Activated naive CD8-positive, alpha-beta T cell treated with anti-CD3 and anti-CD28 coated beads, Interleukin-2, amount 50 U/mL, for 24 hours (primary cell): ENCODE data around the gene CDC37.
"Not testable (repeated sequence)": the region's sequence is repeated elsewhere in the genome, so short reads cannot be mapped to it uniquely, and the experiment has no call there.

Experiments used
- ATAC-seq: fragments of 150-1000 bp; cut with Tn5 transposase; one replicate; pipeline ENCODE4 v1.10.0; 2021
- DNase-seq: peaks from one replicate; pipeline ENCODE4 v3.0.0; 2021
- H3K27ac Mint-ChIP-seq: one replicate; pipeline ENCODE4 v1.8.0; 2021; ENCODE audit warnings: mild to moderate bottlenecking, mixed read lengths
- H3K27me3 Mint-ChIP-seq: one replicate; pipeline ENCODE4 v1.8.0; 2021; ENCODE audit warnings: mixed read lengths
- H3K36me3 Mint-ChIP-seq: one replicate; pipeline ENCODE4 v1.8.0; 2021; ENCODE audit warnings: low read depth, mixed read lengths
- H3K4me1 Mint-ChIP-seq: one replicate; pipeline ENCODE4 v1.8.0; 2021; ENCODE audit warnings: mixed read lengths
- H3K4me3 Mint-ChIP-seq: one replicate; pipeline ENCODE4 v1.8.0; 2021; ENCODE audit warnings: mild to moderate bottlenecking, moderate library complexity, mixed read lengths
- H3K9me3 Mint-ChIP-seq: one replicate; pipeline ENCODE4 v1.8.0; 2021; ENCODE audit warnings: mixed read lengths

Gene CDC37

DNA sequence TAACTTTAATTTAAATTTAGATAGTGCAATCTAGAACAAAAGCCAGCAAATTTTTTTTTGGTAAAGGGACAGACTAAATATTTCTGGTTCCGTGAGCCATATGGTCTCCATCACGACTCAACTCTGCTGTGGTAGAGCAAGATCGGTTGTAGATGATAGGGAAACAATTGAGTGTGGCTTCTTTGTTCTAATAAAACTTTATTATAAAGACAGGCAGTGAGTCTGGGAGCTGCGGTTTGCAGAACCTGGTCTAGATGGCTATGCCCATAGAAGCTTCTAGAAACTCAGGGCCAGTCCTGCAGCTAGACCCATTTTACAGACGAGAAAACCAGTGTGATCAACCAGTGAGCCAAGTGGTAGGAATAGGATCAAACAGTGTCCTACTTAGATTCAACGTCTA lies 11.2 kb downstream of the CDC37 start:
- Mint-ChIP-seq H3K9me3 (no peaks in the 10 kb centered on the region), H3K4me3 (no peak overlapping the region), H3K36me3 (peaks cover 37% of the 10 kb centered on the region), H3K4me1 (peaks cover 4% of the 10 kb centered on the region), H3K27me3 (no peaks in the 10 kb centered on the region), H3K27ac (no peak overlapping the region)
- DNase-seq (no peak), ATAC-seq (no peak)

DNA sequence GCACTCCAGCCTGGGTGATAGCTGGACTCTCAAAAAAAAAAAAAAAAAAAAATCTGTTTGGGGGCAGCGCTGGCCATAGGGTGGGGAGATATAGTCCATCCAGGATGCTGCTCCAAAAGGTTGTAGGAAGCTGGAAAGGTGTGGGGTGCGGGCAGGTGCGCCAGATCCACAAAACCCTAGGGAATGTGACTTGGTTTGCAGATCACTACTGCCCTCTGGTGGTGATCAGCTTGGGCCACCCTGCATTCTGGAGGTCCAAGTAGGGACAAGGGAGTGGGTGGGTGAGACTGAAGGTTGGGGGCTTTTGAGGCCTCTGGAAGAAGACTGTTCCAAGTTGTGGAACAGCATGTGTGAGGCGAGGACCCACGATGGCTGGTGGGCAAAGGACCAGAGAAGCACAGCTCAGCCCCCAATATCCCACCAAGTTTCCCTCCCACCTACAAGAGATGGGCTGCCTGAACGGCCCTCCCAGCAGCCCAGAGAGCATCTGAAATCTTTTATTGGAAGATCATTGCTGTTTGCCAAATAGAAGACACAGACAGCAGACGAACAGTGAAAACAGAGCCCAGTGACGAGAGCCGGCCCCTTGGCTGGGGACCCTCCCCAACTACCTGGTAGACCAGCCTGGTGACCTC lies 12.6 kb downstream of the CDC37 start:
- Mint-ChIP-seq H3K27ac (peak overlapping the region; percentile 20), H3K9me3 (no peaks in the 10 kb centered on the region), H3K4me1 (peaks cover 16% of the 10 kb centered on the region), H3K27me3 (no peaks in the 10 kb centered on the region), H3K36me3 (peaks cover 28% of the 10 kb centered on the region), H3K4me3 (no peak overlapping the region)
- DNase-seq = peak; percentile 69
- no peak for ATAC-seq

DNA sequence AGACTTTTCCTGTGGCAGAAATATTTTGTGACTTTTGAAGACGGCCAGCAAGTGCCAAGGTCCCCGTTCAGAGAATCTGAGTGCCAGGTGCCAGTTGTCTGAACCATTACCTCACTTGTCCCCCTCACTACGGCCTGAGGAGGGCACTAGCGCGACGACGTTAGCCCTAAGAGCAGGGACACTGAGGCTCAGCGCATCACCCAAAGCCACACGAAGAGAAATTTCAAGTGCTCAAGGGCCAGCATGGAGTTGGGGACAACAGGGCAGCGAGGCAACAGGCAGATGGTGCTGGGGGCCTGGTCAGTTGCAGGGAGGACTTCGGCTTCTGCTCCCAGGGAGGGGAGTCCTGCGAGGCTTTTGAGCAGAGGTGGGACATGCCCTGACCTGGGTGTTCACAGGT lies 13.5 kb downstream of the CDC37 start:
- Mint-ChIP-seq H3K36me3 (peaks cover 22% of the 10 kb centered on the region), H3K9me3 (no peaks in the 10 kb centered on the region), H3K27me3 (no peaks in the 10 kb centered on the region), H3K4me1 (peaks cover 16% of the 10 kb centered on the region), H3K27ac (no peak overlapping the region), H3K4me3 (no peak overlapping the region)
- peak; percentile 14 for ATAC-seq
- DNase-seq = peak; percentile 47

DNA sequence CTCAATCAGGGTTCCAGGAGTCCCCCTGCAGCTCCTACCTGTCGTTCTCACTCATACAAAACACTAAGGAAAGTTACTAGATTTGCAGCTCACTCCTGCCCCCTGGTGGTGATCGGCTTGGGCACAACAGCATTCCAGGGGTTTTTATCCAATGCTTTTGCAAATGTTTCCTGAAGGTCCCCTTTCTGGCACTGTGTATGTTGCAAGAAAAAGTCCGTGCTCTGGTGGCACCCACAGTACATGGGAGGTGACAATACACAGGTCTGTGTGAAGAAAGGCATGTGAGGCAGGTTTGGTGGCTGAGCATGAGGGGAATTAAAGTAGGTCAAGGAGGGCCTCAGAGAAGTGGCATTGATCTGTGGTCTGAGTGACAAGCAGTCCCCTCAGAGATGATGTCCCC lies 14.4 kb downstream of the CDC37 start:
- ATAC-seq (peak; percentile 21), DNase-seq (peak; percentile 91)
- Mint-ChIP-seq H3K27me3 (no peaks in the 10 kb centered on the region), H3K27ac (no peak overlapping the region), H3K4me3 (no peak overlapping the region), H3K36me3 (peaks cover 20% of the 10 kb centered on the region), H3K4me1 (peaks cover 16% of the 10 kb centered on the region), H3K9me3 (no peaks in the 10 kb centered on the region)

DNA sequence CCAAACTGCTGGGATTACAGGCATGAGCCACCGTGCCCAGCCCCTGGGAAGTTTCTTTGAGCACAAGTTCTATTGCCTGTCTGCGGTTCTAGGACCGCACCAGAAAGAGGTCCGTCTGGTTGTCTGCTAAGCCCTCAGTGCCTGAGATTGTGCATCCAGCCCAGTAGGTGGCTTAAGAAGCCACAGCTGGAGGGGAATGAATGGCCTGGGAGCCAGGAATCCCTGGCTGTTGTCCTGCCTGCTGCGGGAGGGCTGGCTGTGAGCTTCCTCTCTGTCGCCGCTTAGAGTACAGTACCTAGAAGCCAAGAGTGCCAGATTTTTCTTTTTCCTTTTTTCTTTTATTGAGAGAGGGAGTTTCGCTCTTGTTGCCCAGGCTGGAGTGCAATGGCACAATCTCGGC lies 18.8 kb downstream of the CDC37 start:
- ATAC-seq = no peak
- Mint-ChIP-seq H3K36me3 (peaks cover 5% of the 10 kb centered on the region), H3K4me1 (peaks cover 31% of the 10 kb centered on the region), H3K9me3 (no peaks in the 10 kb centered on the region), H3K4me3 (no peak overlapping the region), H3K27ac (no peak overlapping the region), H3K27me3 (peaks cover 4% of the 10 kb centered on the region)
- no peak for DNase-seq

DNA sequence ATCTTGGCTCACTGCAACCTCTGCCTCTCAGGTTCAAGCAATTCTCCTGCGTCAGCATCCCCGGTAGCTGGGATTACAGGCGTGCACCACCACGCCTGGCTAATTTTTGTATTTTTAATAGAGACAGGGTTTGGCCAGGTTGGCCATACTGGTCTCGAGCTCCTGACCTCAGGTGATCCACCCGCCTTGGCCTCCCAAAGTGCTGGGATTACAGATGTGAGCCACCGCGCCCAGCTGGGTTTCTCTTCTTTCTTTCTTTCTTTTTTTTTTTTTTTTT lies 20.2 kb downstream of the CDC37 start:
- not testable (repeated sequence) for H3K27me3 Mint-ChIP-seq, H3K9me3 Mint-ChIP-seq, ATAC-seq, H3K4me3 Mint-ChIP-seq, H3K27ac Mint-ChIP-seq, H3K36me3 Mint-ChIP-seq, DNase-seq
- H3K4me1 Mint-ChIP-seq = peaks cover 36% of the 10 kb centered on the region

GRCh38 chr19:10380313-10381102 lies 22.8 kb downstream of the CDC37 start, which contains the start of gene TYK2:
TSS of gene TYK2 (minus strand) at chr19:10380572. CDS start at chr19:10378406, 2,166 bp downstream.
- Mint-ChIP-seq H3K4me1 (peaks cover 22% of the 10 kb centered on the region), H3K36me3 (peaks cover 16% of the 10 kb centered on the region), H3K4me3 (peak within 1 kb of the TSS; percentile 93), H3K27me3 (peaks cover 4% of the 10 kb centered on the region), H3K27ac (peak within 1 kb of the TSS; percentile 95), H3K9me3 (no peaks in the 10 kb centered on the region)
- DNase-seq (peak; percentile 95), ATAC-seq (peak; percentile 98)

- Mint-ChIP-seq H3K27me3 (peaks cover 4% of the 10 kb centered on the region), H3K36me3 (peaks cover 18% of the 10 kb centered on the region), H3K27ac (peak overlapping the region; percentile 95), H3K9me3 (no peaks in the 10 kb centered on the region), H3K4me1 (peaks cover 22% of the 10 kb centered on the region), H3K4me3 (peak overlapping the region; percentile 93)
- ATAC-seq (no peak), DNase-seq (no peak)
These were observed 23.4 kb downstream of the CDC37 start for GRCh38 chr19:10379880-10380312.

- Mint-ChIP-seq H3K4me3 (no peak overlapping the region), H3K4me1 (peaks cover 25% of the 10 kb centered on the region), H3K27ac (no peak overlapping the region)
These were observed 25.2 kb downstream of the CDC37 start for GRCh38 chr19:10378124-10378523.

DNA sequence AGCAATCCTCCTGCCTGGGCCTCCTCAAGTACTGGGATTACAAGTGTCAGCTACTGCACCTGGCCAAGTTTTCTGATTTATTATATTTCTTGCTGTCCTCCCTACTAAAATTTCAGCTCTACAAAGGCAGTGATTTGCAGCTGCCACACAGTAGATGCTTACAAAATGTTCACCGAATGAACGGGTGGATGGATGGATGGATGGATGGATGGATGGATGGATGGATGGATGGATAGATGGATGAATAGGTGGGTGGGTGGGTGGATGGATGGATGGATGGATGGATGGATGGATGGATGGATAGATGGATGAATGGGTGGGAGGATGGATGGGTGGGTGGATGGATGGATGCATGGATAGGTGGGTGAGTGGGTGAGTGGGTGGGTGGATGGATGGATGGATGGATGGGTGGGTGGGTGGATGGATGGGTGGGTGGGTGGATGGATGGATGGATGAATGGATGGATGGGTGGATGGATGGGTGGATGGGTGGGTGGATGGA lies 26.2 kb downstream of the CDC37 start:
- not testable (repeated sequence) for H3K27ac Mint-ChIP-seq, H3K4me3 Mint-ChIP-seq, DNase-seq, H3K9me3 Mint-ChIP-seq, ATAC-seq, H3K27me3 Mint-ChIP-seq
- Mint-ChIP-seq H3K36me3 (peaks cover 24% of the 10 kb centered on the region), H3K4me1 (peaks cover 25% of the 10 kb centered on the region)

More at GRCh38 chr19:10378124-10378523, 25.2 kb downstream of the CDC37 start:
- H3K36me3 Mint-ChIP-seq = peaks cover 24% of the 10 kb centered on the region
- DNase-seq (no peak), ATAC-seq (no peak)
- H3K9me3 Mint-ChIP-seq = no peaks in the 10 kb centered on the region
- H3K27me3 Mint-ChIP-seq = peaks cover 4% of the 10 kb centered on the region

DNA sequence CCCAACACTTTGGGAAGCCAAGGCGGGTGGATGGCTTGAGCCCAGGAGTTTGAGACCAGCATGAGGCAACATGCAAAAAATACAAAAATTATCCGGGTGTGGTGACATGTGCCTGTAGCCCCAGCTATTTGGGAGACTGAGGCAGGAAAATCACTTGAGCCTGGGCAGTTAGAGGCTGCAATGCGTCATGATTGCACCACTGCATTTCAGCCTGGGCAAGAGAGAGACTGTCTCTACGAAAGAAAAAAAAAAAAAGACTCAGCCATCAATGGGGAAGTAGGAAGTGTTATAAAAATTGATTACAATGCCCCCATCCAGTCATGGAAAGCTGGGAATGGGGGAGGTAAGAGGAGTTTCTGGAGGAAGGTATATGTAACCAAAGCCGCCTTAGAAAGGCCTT lies 28.4 kb downstream of the CDC37 start:
- Mint-ChIP-seq H3K4me3 (no peak overlapping the region), H3K36me3 (peaks cover 24% of the 10 kb centered on the region), H3K27me3 (no peaks in the 10 kb centered on the region), H3K9me3 (no peaks in the 10 kb centered on the region), H3K27ac (no peak overlapping the region), H3K4me1 (peaks cover 14% of the 10 kb centered on the region)
- DNase-seq (no peak), ATAC-seq (no peak)

GRCh38 chr19:10372690-10373089 lies 30.7 kb downstream of the CDC37 start:
- Mint-ChIP-seq H3K4me1 (peaks cover 12% of the 10 kb centered on the region), H3K27ac (no peak overlapping the region), H3K27me3 (no peaks in the 10 kb centered on the region), H3K4me3 (no peak overlapping the region), H3K9me3 (no peaks in the 10 kb centered on the region), H3K36me3 (peaks cover 27% of the 10 kb centered on the region)
- ATAC-seq (no peak), DNase-seq (no peak)

GRCh38 chr19:10368101-10368803 lies 35.1 kb downstream of the CDC37 start:
- Mint-ChIP-seq H3K27me3 (no peaks in the 10 kb centered on the region), H3K9me3 (no peaks in the 10 kb centered on the region), H3K4me1 (peaks cover 9% of the 10 kb centered on the region), H3K27ac (no peak overlapping the region), H3K36me3 (peaks cover 24% of the 10 kb centered on the region), H3K4me3 (no peak overlapping the region)
- DNase-seq (no peak), ATAC-seq (peak; percentile 74)

- not testable (repeated sequence) for ATAC-seq, H3K9me3 Mint-ChIP-seq, DNase-seq, H3K4me3 Mint-ChIP-seq, H3K27me3 Mint-ChIP-seq, H3K4me1 Mint-ChIP-seq, H3K27ac Mint-ChIP-seq
- H3K36me3 Mint-ChIP-seq = peaks cover 29% of the 10 kb centered on the region
These were observed 36.3 kb downstream of the CDC37 start for GRCh38 chr19:10366950-10367512.
